Frontal cortex (tissue), 4 donors: Measurements from ENCODE around the gene DOCK1. TPM values are rescaled to one million over a fixed set of nuclear protein-coding genes. Genes with fewer than 3 reads are reported as not detected.

ENCODE experiments used
- DNase-seq, 2 donors: peaks; one replicate each; pipeline ENCODE4 v3.0.0; 2012; ENCODE audit warnings: low spot score in 2 of 2
- FAIRE-seq: peaks from 2 replicates; lab custom pipeline; 2012; peaks lifted over from hg19 to GRCh38; lab: Jason Lieb, UNC
- total RNA-seq: library from RNA; depleted of rRNA; stranded (reverse); fragments of >200 nt; gene quantifications from one replicate; pipeline ENCODE4 v1.2.3, GENCODE V29; 2014
- donor health status: control.
- donor health status: control.
- donor health status: control.

Gene DOCK1
- total RNA-seq, 1 donor from 2014 or later = 14.3 TPM

GRCh38 chr10:126979311-126979710 is 74.1 kb downstream of the DOCK1 start:
- DNase-seq (no peak), FAIRE-seq (no peak)

DNA sequence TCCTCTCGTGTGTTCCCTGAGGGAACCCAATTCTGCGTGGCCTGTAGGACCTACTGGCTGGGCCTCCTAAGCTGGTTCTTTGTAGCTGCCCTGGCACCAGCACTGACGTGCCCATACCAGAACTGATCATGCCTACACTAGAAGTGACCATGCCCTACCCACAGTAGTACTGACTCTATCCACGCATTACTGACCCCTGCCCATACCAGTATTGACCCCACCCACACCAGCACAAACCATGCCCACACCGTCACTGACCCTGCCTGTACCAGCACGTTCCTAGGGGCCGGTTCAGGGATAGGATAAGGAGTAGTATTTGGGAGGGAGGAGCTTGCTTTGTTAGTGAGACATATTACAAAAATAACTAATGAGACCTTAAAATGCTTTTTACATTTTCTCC is 88.0 kb downstream of the DOCK1 start:
- DNase-seq = no peak
- FAIRE-seq = no peak

DNA sequence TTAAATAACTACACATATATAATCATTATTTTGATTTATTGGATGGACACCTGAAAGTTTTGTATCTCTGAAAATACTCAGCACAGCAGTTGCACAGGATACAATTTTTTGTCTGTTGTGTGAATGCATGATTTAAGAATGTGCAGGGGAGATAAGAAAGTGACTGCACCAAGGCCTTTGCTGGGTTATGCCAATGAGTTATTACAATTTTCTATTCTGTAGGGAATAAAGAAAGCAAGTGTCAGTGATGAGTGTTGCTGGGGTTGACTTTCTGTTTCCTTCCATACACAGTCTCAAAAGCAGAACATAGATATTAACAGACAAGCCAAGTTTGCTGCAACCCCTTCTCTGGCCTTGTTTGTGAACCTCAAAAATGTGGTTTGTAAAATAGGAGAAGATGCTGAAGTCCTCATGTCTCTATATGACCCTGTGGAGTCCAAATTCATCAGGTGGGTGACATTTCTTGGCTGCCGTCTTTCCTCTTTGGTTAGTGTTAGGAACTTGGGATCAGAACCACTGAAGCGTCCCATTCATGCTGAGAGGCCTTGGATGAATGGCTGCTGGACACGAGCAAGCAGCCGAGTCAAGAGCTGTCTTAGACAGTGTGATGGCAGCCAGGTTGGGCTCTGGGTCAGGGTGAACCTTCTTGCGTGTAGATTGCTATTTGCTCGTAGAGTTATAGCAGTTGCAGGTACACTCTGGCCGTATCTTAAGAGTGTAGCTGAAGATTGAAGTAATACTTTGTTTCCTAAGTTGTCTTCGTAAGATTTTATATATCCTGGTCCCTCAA is 92.8 kb downstream of the DOCK1 start:
- DNase-seq = no peak

DNA sequence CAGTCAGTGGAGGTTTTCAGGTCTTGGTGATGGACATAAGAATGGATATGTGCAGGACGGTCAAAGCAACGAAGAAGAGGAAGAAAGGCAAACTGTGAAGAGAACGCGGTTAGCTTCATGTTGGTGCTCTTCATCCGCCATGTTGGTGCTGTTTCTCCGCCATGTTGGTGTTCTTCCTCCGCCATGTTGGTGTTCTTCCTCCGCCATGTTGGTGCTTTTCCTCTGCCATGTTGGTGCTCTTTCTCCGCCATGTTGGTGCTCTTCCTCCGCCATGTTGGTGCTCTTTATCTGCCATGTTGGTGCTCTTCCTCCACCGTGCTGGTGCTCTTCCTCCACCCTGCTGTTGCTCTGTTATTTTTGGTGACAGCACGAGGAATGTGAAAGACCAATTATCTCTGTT is 95.4 kb downstream of the DOCK1 start:
- FAIRE-seq = no peak
- DNase-seq = no peak

More for the DNA sequence above, 92.8 kb downstream of the DOCK1 start:
- no peak for FAIRE-seq

DNA sequence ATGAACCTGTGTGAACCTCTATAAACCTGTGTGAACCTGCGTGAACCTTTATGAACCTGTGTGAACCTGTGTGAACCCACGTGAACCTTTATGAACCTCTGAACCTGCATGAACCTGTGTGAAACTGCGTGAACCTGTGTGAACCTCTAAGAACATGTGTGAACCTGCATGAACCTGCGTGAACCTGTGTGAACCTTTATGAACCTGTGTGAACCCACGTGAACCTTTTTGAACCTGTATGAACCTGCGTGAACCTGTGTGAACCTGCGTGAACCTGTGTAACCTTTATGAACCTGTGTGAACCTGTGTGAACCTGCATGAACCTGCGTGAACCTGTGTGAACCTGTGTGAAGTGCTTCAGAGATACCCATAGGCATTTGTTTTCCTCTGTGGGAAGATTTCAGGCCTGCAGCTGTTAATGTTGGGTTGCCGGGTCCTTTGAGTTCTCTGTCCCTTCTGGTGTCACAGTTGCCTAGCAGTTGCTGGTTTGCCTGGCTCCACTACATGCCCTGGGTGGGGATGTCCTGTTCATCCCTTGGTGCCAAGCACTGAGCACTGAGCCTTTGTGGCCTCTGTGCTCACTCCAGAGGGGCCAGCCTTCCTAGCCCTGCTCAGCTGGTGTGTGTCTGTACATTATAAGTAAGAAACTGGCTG is 97.9 kb downstream of the DOCK1 start:
- FAIRE-seq (no peak), DNase-seq (no peak)

- FAIRE-seq (no peak), DNase-seq (no peak)
Observed at GRCh38 chr10:127006453-127006852, 101.2 kb downstream of the DOCK1 start.

GRCh38 chr10:127009366-127009765 is 104.1 kb downstream of the DOCK1 start:
- DNase-seq = no peak

GRCh38 chr10:127011174-127011573 is 105.9 kb downstream of the DOCK1 start:
- DNase-seq = no peak
- no peak for FAIRE-seq

More at GRCh38 chr10:127009366-127009765, 104.1 kb downstream of the DOCK1 start:
- FAIRE-seq = no peak

GRCh38 chr10:127012071-127012768 is 107.0 kb downstream of the DOCK1 start:
- DNase-seq (no peak), FAIRE-seq (no peak)

GRCh38 chr10:127012769-127013152 is 107.5 kb downstream of the DOCK1 start:
- FAIRE-seq (no peak), DNase-seq (peak in 1 of 2 donors; percentile 45)

GRCh38 chr10:127013211-127013656 is 108.0 kb downstream of the DOCK1 start:
- FAIRE-seq (no peak), DNase-seq (no peak)

GRCh38 chr10:127013691-127014473 is 108.7 kb downstream of the DOCK1 start:
- no peak for DNase-seq
- no peak for FAIRE-seq

DNA sequence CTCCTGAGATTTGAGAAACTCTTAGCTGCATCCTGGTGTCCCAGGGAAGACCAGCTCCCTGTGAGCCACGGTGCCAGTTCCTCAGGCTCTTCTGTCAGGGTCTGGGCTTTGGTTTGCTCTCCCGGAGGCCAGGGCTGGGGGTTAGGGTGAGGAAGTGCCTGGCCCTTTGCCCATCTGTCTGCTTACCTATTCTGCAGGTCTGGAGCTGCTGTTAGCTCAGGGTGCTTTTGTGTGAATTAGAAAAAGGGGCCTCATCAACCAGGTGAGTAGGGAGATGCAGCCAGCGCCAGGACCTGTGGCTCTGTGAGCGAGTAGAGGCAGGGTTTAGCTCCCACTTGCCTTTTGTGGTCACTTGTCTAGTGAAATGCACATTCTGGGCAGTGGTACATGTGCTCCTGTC is 109.4 kb downstream of the DOCK1 start:
- FAIRE-seq (no peak), DNase-seq (no peak)

DNA sequence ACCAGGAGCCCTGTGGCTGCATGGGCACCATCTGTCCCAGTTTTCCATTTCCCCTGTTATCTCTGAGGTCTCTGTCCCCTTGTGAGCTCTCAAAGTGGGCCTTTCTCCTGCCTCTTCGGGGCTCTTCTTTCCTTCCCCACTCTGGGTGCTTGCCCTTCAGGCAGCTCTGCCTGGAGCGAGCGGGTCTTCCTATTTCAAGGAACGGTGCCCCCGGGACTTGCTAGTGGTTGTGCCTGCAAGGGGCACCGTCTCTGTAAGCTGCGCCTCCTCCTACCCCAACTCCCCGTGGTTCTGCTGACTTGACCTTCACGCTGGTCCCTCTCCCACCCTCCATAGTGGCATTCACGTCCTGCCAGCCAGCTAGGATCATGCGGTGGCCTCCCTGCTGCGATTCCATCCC is 110.1 kb downstream of the DOCK1 start:
- DNase-seq (no peak), FAIRE-seq (no peak)

- no peak for FAIRE-seq
- DNase-seq = no peak
Observed at GRCh38 chr10:127016331-127016730, 111.1 kb downstream of the DOCK1 start.

- FAIRE-seq (no peak), DNase-seq (no peak)
Observed at GRCh38 chr10:127017541-127018297, 112.5 kb downstream of the DOCK1 start.

DNA sequence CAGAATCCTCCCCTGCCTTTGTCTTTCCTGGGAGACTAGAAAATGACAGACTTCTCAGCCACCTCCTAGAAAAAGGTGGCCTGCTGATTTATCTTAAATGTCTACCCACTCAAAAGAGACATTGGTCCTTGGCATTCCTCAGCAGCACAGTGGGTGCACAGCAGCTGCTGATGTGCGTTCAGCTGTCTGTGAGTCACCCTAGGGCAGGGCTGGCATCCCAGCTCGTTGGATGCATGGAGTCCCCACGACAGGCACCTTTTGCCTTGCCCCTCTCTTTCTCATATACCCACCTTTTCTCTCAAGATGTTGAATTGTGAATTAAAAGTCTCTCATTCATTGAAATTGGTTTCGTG is 113.0 kb downstream of the DOCK1 start:
- no peak for FAIRE-seq
- no peak for DNase-seq

DNA sequence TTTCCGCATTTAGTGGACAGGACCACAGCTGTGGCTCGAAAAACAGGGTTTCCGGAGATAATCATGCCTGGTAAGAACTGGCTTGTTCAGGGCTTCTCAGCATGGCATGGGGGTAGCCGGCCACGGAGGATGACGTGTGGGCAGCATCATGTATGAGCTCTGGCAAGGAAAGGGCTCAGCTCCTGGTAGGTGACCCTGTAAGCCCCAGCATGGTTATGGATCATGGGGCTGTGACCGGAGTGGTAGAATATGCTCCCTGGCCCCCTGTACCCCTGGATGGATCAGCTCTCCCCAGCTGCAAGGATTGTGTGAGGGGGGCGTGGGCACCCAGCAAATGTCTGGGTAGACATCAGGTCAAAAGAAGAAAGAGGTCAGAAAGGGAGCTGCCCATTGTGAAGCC is 113.5 kb downstream of the DOCK1 start:
- FAIRE-seq = no peak

DNA sequence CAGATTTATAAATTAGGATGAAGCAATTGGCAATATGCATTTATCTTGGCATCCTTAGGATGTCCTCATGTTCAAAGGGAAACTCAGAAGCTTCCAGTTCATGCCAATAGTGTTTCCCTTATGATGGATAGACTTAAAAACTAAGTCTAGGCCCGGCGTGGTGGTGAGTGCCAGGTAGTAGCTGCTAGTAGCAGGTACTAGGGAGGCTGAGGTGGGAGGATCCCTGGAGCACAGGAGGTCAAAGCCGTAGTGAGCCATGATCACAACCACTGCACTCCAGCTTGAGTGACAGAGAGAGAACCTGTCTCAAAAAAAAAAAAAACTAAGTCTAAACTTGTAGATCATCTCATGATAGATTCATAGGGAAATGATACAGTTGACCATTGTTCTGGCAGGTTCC is 115.0 kb downstream of the DOCK1 start:
- no peak for FAIRE-seq
- DNase-seq = no peak

More for the DNA sequence above, 113.5 kb downstream of the DOCK1 start:
- DNase-seq = no peak
